ENCODE measurements around the gene THOP1. TPM values are rescaled to one million over a fixed set of nuclear protein-coding genes. Genes with fewer than 3 reads are reported as not detected.

The THOP1 gene
- total RNA-seq, 2 donors from 2014 or later: 33.9 to 45.8 TPM

DNA sequence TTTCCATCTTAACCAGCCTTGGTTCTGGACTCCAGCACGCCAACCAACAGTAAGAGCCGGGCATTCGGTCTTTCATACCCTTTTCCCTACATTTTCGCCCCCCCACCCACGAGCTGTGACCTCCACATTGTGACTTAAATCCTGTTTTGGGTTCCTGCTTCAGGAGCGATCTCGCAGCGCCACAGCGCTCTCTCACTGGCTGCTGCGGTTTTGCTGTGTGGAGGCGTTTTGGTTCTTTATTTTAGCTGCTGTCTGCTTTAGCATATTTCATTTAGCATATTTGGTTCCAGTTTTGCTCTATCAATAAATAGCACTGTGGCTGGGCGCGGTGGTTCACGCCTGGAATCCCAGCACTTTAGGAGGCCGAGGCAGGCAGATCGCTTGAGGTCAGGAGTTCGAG, 25.9 kb upstream of the THOP1 start:
- no peak for DNase-seq (ENCODE audit: low spot score)
- TF ChIP-seq, protein P1, sequence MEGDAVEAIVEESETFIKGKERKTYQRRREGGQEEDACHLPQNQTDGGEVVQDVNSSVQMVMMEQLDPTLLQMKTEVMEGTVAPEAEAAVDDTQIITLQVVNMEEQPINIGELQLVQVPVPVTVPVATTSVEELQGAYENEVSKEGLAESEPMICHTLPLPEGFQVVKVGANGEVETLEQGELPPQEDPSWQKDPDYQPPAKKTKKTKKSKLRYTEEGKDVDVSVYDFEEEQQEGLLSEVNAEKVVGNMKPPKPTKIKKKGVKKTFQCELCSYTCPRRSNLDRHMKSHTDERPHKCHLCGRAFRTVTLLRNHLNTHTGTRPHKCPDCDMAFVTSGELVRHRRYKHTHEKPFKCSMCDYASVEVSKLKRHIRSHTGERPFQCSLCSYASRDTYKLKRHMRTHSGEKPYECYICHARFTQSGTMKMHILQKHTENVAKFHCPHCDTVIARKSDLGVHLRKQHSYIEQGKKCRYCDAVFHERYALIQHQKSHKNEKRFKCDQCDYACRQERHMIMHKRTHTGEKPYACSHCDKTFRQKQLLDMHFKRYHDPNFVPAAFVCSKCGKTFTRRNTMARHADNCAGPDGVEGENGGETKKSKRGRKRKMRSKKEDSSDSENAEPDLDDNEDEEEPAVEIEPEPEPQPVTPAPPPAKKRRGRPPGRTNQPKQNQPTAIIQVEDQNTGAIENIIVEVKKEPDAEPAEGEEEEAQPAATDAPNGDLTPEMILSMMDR (IDR thresholded peaks at IDR 0.05): no peak
- H3K4me1 ChIP-seq: no peaks in the 10 kb centered on the region
- H3K36me3 ChIP-seq: peaks cover 88% of the 10 kb centered on the region
- no peaks in the 10 kb centered on the region for H3K9me3 ChIP-seq
- H3K27me3 ChIP-seq: no peaks in the 10 kb centered on the region
- no peak overlapping the region for H3K4me3 ChIP-seq
- H3K27ac ChIP-seq: no peak overlapping the region

DNA sequence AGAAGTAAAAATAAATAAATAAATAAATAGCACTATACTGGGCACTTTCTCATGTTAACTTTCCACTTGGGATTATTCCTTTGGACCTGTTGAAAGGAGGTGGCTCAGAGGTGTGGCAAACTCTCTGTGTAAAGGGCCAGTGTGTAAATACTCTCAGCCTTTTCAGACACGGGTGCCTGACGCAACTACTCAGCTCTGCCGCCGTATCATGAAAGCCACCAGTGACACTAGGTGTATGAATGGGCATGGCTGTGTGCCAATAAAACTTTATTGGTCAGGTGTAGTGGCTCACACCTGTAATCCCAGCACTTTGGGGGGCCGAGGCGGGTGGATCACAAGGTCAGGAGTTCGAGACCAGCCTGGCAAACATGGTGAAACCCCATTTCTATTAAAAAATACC, 25.3 kb upstream of the THOP1 start:
- H3K4me1 ChIP-seq: no peaks in the 10 kb centered on the region
- no peak overlapping the region for H3K27ac ChIP-seq
- TF ChIP-seq, protein P1 (IDR thresholded peaks at IDR 0.05): no peak
- no peaks in the 10 kb centered on the region for H3K9me3 ChIP-seq
- peaks cover 88% of the 10 kb centered on the region for H3K36me3 ChIP-seq
- no peak for DNase-seq (ENCODE audit: low spot score)
- H3K27me3 ChIP-seq: no peaks in the 10 kb centered on the region
- no peak overlapping the region for H3K4me3 ChIP-seq

DNA sequence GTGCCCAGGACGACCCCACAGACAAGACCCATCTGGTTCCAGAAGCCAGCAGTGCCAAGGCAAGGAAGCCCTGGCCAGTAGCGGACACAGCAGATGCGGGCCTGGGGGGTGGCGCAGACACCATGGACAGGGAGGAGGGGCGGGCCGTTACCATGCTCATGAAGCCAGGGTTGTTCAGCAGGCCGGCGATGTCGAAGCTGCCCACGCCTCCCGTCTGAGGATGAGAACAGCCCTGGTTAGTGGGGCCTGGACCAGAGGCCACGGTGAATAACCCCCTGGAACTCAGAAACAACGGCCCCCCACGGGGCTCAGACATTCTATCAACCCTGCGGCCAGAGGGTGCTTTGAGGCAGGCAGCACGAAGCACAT, 24.0 kb upstream of the THOP1 start:
- H3K4me3 ChIP-seq: no peak overlapping the region
- H3K27ac ChIP-seq: no peak overlapping the region
- no peaks in the 10 kb centered on the region for H3K4me1 ChIP-seq
- H3K9me3 ChIP-seq: no peaks in the 10 kb centered on the region
- peaks cover 88% of the 10 kb centered on the region for H3K36me3 ChIP-seq
- no peak for DNase-seq (ENCODE audit: low spot score)
- no peaks in the 10 kb centered on the region for H3K27me3 ChIP-seq
- TF ChIP-seq, protein P1 (IDR thresholded peaks at IDR 0.05): no peak

DNA sequence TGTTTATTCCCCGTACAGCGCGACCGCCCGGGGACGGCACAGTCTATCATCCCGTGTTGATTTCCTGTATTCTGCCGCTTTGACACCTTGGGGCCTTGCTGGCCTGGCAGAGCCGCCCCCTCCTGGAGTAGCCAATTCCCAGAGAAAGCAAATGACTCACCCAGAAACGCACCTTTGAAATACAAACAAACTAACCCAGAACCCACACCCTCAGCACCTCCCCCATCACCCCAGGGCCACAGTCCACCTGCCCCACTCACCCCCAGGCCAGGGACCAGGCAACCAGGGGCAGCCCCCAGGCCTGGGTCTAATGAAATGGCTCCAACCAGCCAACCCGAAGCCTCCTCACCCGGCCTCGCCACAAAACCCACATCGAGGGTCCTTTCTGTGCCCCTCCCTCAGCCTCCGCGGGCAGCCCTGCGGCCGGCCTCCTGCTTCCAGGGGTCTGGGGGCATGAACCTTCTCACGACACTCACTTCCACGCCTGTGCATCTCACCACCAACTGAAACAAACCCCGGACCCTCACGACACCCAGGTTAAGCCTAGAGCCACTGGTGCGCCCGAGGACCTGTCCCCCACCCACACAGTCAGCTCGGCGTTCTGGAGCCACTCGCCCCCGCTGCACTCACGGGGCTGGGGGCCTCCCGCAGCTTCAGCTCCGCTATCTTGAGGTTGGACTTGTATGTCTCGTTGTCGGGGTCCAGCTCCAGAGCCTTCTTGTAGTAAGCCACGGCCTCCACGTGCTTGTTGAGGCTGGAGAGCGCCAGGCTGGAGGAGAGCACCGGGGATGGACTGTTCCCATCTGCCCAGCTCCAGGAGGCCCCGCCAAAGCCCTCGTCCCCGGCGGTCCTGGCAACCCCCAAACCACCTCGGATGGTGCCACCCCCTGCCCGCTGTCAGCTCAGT, 23.2 kb upstream of the THOP1 start:
- Histone ChIP-seq H3K27ac (no peak overlapping the region), H3K4me1 (no peaks in the 10 kb centered on the region), H3K27me3 (no peaks in the 10 kb centered on the region), H3K36me3 (peaks cover 88% of the 10 kb centered on the region), H3K4me3 (no peak overlapping the region), H3K9me3 (no peaks in the 10 kb centered on the region)
- no peak for DNase-seq (ENCODE audit: low spot score)
- TF ChIP-seq, protein P1 (IDR thresholded peaks at IDR 0.05): no peak

DNA sequence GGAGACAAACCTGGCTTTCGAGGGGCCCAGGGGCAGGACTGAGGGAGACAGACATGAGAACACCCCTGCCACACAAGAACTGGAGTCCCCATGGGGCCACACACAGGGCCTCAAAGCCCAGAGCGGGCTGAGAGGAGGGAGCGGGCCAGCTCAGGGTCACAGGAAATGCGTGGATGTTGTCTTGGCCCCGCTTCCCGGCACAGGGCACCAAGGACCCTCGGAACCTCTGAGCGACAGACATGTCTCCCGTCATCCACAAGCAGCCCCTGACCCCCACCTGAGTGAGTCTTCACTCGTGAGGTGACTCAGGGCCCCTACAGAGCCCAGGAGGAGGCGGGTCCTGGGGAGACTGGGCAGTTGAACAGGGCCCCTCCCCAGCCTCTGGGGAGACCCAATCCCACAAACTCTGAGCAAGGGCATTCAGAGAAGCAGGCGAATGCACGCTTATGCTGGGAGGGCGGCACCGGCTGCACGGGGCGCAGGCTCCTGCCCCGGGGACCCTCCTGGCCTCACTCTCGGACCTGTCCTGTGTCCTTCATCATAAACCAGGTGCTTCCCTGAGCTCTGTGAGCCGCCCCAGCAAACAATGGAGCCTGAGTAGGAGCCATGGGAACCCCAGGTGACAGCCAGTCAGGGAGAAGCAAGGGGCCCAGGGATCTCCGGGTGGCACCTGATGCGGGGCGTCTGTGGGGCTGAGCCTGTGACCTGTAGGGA, 22.4 kb upstream of the THOP1 start:
- Histone ChIP-seq H3K4me1 (no peaks in the 10 kb centered on the region), H3K4me3 (no peak overlapping the region), H3K27ac (no peak overlapping the region), H3K36me3 (peaks cover 91% of the 10 kb centered on the region), H3K27me3 (no peaks in the 10 kb centered on the region), H3K9me3 (no peaks in the 10 kb centered on the region)
- TF ChIP-seq, protein P1 (IDR thresholded peaks at IDR 0.05): no peak
- no peak for DNase-seq (ENCODE audit: low spot score)
